ENCODE data around the gene KLHL2.
"Not testable (repeated sequence)": the region's sequence is repeated elsewhere in the genome, so short reads cannot be mapped to it uniquely, and the experiment has no call there.

KLHL2 gene

GRCh38 chr4:165330666-165331065 lies 123.3 kb downstream of the KLHL2 start:
- peak overlapping the region; percentile 65 for H3K4me3 ChIP-seq (replicated peaks; ENCODE audit: low read depth, low read length)
- no peak for DNase-seq (ENCODE audit: extremely low read depth, low read depth)
- TF ChIP-seq, protein P1, sequence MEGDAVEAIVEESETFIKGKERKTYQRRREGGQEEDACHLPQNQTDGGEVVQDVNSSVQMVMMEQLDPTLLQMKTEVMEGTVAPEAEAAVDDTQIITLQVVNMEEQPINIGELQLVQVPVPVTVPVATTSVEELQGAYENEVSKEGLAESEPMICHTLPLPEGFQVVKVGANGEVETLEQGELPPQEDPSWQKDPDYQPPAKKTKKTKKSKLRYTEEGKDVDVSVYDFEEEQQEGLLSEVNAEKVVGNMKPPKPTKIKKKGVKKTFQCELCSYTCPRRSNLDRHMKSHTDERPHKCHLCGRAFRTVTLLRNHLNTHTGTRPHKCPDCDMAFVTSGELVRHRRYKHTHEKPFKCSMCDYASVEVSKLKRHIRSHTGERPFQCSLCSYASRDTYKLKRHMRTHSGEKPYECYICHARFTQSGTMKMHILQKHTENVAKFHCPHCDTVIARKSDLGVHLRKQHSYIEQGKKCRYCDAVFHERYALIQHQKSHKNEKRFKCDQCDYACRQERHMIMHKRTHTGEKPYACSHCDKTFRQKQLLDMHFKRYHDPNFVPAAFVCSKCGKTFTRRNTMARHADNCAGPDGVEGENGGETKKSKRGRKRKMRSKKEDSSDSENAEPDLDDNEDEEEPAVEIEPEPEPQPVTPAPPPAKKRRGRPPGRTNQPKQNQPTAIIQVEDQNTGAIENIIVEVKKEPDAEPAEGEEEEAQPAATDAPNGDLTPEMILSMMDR (IDR thresholded peaks at IDR 0.05; ENCODE audit: low read depth, low read length, missing control alignments) = no peak

GRCh38 chr4:165331359-165331758 lies 124.0 kb downstream of the KLHL2 start:
- H3K4me3 ChIP-seq (replicated peaks; ENCODE audit: low read depth, low read length) = peak overlapping the region; percentile 65
- TF ChIP-seq, protein P1 (IDR thresholded peaks at IDR 0.05; ENCODE audit: low read depth, low read length, missing control alignments) = no peak
- no peak for DNase-seq (ENCODE audit: extremely low read depth, low read depth)

DNA sequence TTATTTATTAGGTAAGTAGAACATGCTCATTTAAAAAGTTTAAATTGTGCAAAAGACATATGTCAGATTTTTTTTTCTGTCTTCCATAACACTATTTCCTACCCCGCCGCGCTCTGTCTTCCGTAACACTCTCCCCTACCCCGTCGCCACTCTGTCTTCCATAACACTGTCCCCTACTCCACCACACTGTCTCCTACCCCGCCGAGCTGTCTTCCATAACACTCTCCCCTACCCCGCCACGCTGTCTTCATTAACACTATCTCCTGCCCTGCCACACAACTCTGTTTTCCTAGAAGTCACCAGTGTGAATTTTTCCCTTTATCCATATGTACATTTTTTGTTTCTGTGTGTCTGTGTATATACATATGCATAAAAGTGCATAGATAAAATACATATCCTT lies 124.5 kb downstream of the KLHL2 start:
- peak overlapping the region; percentile 65 for H3K4me3 ChIP-seq (replicated peaks; ENCODE audit: low read depth, low read length)
- no peak for DNase-seq (ENCODE audit: extremely low read depth, low read depth)
- TF ChIP-seq, protein P1 (IDR thresholded peaks at IDR 0.05; ENCODE audit: low read depth, low read length, missing control alignments) = no peak

- no peak for DNase-seq (ENCODE audit: extremely low read depth, low read depth)
- TF ChIP-seq, protein P1 (IDR thresholded peaks at IDR 0.05; ENCODE audit: low read depth, low read length, missing control alignments) = no peak
- H3K4me3 ChIP-seq (replicated peaks; ENCODE audit: low read depth, low read length) = peak overlapping the region; percentile 65
Observed at GRCh38 chr4:165332502-165332901, 125.1 kb downstream of the KLHL2 start.

- no peak overlapping the region for H3K4me3 ChIP-seq (replicated peaks; ENCODE audit: low read depth, low read length)
- DNase-seq (ENCODE audit: extremely low read depth, low read depth) = no peak
- TF ChIP-seq, protein P1 (IDR thresholded peaks at IDR 0.05; ENCODE audit: low read depth, low read length, missing control alignments) = no peak
Observed at GRCh38 chr4:165335163-165335703, 127.9 kb downstream of the KLHL2 start.

DNA sequence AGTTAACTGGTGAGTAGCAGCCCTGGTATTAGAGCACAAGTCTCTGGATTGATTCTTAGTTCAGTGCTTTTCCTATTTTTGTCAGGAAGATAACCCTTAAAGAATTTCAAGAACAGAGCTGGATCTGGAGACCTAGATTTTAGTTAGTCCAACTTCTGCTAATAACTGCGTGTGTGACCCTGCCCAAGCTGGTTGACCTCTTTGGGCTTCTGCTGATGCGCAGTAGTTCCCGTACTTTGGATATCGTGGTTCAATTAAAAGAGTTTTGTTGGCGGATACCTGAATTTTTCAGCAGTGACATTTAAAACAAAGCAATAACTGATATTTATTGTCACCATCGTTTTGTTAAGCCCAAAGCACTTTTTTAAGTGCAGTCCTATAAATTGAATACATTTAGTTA lies 129.4 kb downstream of the KLHL2 start:
- DNase-seq (ENCODE audit: extremely low read depth, low read depth) = no peak
- no peak overlapping the region for H3K4me3 ChIP-seq (replicated peaks; ENCODE audit: low read depth, low read length)
- TF ChIP-seq, protein P1 (IDR thresholded peaks at IDR 0.05; ENCODE audit: low read depth, low read length, missing control alignments) = no peak

- not testable (repeated sequence) for DNase-seq (ENCODE audit: extremely low read depth, low read depth); H3K4me3 ChIP-seq (replicated peaks; ENCODE audit: low read depth, low read length)
Observed at GRCh38 chr4:165342340-165342739, 135.0 kb downstream of the KLHL2 start.
